Glutamatergic neuron (in vitro differentiated cells): ENCODE measurements around the gene YPEL1. TPM values are rescaled to one million over a fixed set of nuclear protein-coding genes. Genes with fewer than 3 reads are reported as not detected.
"Not testable (repeated sequence)": the region's sequence is repeated elsewhere in the genome, so short reads cannot be mapped to it uniquely, and the experiment has no call there.

Experiments
- DNase-seq: peaks from one replicate; pipeline ENCODE4 v3.0.0; 2022
- H3K27ac Mint-ChIP-seq: one replicate; pipeline ENCODE4 v1.8.0; 2020; ENCODE audit warnings: mild to moderate bottlenecking, mixed read lengths, inconsistent platforms; ENCODE audit not compliant: unreplicated experiment
- H3K27me3 Mint-ChIP-seq: one replicate; pipeline ENCODE4 v1.8.0; 2020; ENCODE audit warnings: mild to moderate bottlenecking, moderate library complexity, mixed read lengths, inconsistent platforms; ENCODE audit not compliant: unreplicated experiment
- H3K36me3 Mint-ChIP-seq: one replicate; pipeline ENCODE4 v1.8.0; 2020; ENCODE audit warnings: mild to moderate bottlenecking, mixed read lengths, inconsistent platforms; ENCODE audit not compliant: unreplicated experiment
- H3K4me1 Mint-ChIP-seq: one replicate; pipeline ENCODE4 v1.8.0; 2020; ENCODE audit warnings: mild to moderate bottlenecking, low read depth, mixed read lengths, inconsistent platforms; ENCODE audit not compliant: unreplicated experiment
- H3K4me3 Mint-ChIP-seq: one replicate; pipeline ENCODE4 v1.8.0; 2020; ENCODE audit warnings: mild to moderate bottlenecking, mixed read lengths, inconsistent platforms; ENCODE audit not compliant: unreplicated experiment
- H3K9me3 Mint-ChIP-seq: one replicate; pipeline ENCODE4 v1.8.0; 2020; ENCODE audit warnings: mild to moderate bottlenecking, moderate library complexity, mixed read lengths, inconsistent platforms; ENCODE audit not compliant: unreplicated experiment
- total RNA-seq: library from RNA; stranded (reverse); fragmentation: NEBNext Ultra II Directional; extraction: Animal tissue kit (Norgen Biotek cat#: 25700); gene quantifications from one replicate; pipeline ENCODE4 v1.2.1, GENCODE V29; 2021; ENCODE audit not compliant: unreplicated experiment
- TF ChIP-seq, protein P1 (sequence below): fragments of 200-600 bp; sonication (generic); IDR thresholded peaks from one replicate; pipeline ENCODE4 v1.5.0; 2021; ENCODE audit not compliant: partially characterized antibody, unreplicated experiment

The YPEL1 gene
- total RNA-seq, 1 donor from 2014 or later, result 71.2 TPM

DNA sequence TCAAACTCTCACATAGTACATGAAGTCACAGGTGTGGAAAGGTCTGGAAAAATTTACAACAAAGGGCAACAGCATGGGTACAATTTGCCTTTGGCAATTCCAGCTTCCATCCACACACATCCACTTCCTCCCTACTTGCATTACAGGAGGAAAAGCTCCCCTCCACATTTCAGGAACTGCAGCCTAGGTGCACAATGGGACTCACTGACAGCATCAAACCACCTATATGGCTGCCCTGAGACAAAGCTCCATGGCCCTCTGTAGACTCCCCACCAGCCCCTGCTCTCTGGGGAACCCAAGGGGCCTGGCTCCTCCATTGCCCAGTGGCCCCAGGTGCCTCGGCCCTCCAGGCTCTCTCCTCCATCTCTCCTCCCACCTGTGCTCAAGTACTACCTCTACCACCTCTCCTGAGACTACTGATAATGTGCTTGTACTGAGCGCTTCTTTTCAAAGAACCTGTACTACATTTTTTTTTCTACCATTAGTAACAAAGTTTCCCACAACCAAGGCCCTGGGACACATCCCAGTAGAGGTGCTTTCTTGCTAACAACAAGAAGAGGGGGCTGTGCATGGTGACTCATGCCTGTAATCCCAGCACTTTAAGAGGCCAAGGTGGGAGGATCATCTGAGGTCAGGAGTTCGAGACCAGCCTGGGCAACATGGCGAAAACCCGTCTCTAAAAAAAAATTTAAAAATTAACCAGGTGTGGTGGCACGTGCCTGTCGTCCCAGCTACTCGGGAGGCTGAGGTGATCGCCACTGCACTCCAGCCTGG is 4.9 kb downstream of the YPEL1 start:
- H3K36me3 Mint-ChIP-seq, result no peaks in the 10 kb centered on the region
- H3K27me3 Mint-ChIP-seq, result peaks cover 6% of the 10 kb centered on the region
- peak overlapping the region; percentile 0 for H3K4me3 Mint-ChIP-seq
- TF ChIP-seq, protein P1, sequence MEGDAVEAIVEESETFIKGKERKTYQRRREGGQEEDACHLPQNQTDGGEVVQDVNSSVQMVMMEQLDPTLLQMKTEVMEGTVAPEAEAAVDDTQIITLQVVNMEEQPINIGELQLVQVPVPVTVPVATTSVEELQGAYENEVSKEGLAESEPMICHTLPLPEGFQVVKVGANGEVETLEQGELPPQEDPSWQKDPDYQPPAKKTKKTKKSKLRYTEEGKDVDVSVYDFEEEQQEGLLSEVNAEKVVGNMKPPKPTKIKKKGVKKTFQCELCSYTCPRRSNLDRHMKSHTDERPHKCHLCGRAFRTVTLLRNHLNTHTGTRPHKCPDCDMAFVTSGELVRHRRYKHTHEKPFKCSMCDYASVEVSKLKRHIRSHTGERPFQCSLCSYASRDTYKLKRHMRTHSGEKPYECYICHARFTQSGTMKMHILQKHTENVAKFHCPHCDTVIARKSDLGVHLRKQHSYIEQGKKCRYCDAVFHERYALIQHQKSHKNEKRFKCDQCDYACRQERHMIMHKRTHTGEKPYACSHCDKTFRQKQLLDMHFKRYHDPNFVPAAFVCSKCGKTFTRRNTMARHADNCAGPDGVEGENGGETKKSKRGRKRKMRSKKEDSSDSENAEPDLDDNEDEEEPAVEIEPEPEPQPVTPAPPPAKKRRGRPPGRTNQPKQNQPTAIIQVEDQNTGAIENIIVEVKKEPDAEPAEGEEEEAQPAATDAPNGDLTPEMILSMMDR, result no peak
- H3K27ac Mint-ChIP-seq, result no peak overlapping the region
- DNase-seq, result no peak
- peaks cover 9% of the 10 kb centered on the region for H3K4me1 Mint-ChIP-seq
- peaks cover 8% of the 10 kb centered on the region for H3K9me3 Mint-ChIP-seq

DNA sequence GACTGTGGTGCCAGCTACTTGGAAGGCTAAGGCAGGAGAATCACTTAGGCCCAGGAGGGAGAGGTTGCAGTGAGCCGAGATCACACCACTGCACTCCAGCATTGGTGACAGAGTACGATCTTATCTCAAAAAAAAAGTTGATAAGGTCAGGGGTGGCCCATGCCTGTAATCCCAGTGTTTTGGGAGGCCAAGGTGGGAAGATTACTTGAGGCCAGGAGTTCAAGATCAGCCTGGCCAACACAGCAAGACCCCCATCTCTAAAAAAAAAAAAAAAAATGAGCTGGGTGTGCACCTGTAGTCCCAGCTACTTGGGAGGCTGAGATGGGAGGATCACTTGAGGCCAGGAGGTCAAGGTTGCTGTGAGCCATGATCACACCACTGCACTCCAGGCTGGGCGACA is 6.4 kb downstream of the YPEL1 start:
- H3K9me3 Mint-ChIP-seq, H3K27me3 Mint-ChIP-seq, H3K4me1 Mint-ChIP-seq, H3K27ac Mint-ChIP-seq, H3K4me3 Mint-ChIP-seq, H3K36me3 Mint-ChIP-seq, DNase-seq: not testable (repeated sequence)

DNA sequence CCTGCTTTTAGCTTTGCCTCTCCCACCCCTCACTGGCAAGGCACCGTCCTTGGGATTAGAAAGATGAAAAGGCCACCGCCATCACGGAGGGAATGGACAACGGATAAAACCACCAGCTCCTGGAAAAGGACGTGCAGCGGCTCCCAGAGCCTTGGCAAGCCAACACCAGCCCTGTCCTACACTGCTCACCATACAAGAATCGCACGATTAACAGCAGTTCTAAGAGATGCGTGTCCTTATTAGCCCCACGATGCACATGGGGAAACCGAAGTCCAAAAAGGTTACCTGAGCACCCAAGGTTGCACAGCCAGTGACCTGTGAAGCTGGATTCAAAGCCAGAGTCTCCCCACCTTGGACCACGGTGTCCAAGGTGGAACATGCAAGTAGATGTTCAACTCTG is 7.3 kb downstream of the YPEL1 start:
- H3K9me3 Mint-ChIP-seq, result peaks cover 3% of the 10 kb centered on the region

DNA sequence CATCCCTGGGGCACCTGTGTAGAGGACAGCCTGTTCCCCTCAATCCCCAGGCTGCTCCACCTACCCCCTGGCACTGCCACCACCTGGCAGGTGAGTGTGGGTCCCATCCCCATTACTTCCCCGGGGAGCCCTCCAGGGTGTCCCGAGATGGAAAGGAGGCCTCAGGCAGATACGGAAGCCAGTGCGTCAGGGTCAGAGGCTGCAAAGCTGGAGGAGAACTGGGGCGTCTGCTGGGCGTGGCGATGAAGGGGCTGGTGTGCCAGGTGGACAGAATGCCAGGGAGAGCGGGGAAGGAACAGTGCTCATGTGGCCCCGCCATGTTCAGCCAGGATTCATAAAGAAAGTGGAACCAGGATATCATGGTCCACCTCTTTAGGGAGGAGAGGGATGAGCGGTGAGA is 7.8 kb downstream of the YPEL1 start:
- TF ChIP-seq, protein P1, result no peak
- no peak overlapping the region for H3K4me3 Mint-ChIP-seq
- H3K9me3 Mint-ChIP-seq, result peaks cover 2% of the 10 kb centered on the region
- H3K36me3 Mint-ChIP-seq, result no peaks in the 10 kb centered on the region
- H3K4me1 Mint-ChIP-seq, result peaks cover 2% of the 10 kb centered on the region
- no peaks in the 10 kb centered on the region for H3K27me3 Mint-ChIP-seq
- no peak overlapping the region for H3K27ac Mint-ChIP-seq
- DNase-seq, result no peak

More for the DNA sequence above, 7.3 kb downstream of the YPEL1 start:
- H3K4me1 Mint-ChIP-seq, result peaks cover 2% of the 10 kb centered on the region
- DNase-seq, result no peak
- H3K36me3 Mint-ChIP-seq, result no peaks in the 10 kb centered on the region
- no peak overlapping the region for H3K27ac Mint-ChIP-seq
- no peak overlapping the region for H3K4me3 Mint-ChIP-seq
- TF ChIP-seq, protein P1, result no peak
- no peaks in the 10 kb centered on the region for H3K27me3 Mint-ChIP-seq

DNA sequence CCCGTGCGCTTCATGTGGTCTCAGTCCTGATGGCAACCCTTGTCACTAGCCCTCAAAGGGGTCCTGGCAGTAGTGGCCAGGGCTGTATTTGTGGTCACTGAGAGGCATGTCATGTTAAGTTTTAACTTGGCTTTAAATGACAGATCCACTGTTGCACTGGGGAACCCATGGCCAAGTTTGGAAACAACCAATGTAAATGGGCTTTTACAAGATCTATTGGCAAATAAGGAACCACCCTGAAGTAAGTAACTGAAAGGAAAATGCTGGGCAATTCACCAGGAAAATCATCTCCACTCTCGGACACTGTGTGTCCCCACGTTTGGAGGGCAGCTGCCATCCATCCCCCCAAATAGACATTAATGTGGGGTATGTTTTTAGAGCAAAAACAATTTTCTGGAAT is 8.4 kb downstream of the YPEL1 start:
- Mint-ChIP-seq H3K27ac (no peak overlapping the region), H3K36me3 (no peaks in the 10 kb centered on the region), H3K4me3 (no peak overlapping the region), H3K4me1 (peaks cover 2% of the 10 kb centered on the region), H3K9me3 (peaks cover 2% of the 10 kb centered on the region), H3K27me3 (no peaks in the 10 kb centered on the region)
- no peak for DNase-seq
- TF ChIP-seq, protein P1, result no peak
